Measurements from ENCODE around the gene IRS2.
"Not testable (repeated sequence)": the region's sequence is repeated elsewhere in the genome, so short reads cannot be mapped to it uniquely, and the experiment has no call there.

Gene IRS2

GRCh38 chr13:109786457-109787134, at the start of gene IRS2:
TSS of gene IRS2 (minus strand) at chr13:109786583. CDS start at chr13:109786053, 530 bp downstream.
- DNase-seq: peak; percentile 99

GRCh38 chr13:109834973-109835720, 48.8 kb upstream of the IRS2 start:
- peak; percentile 50 for DNase-seq

- DNase-seq: no peak
Observed at GRCh38 chr13:109833940-109834339, 47.6 kb upstream of the IRS2 start.

GRCh38 chr13:109833071-109833470, 46.7 kb upstream of the IRS2 start:
- DNase-seq: no peak

GRCh38 chr13:109828591-109829316, 42.4 kb upstream of the IRS2 start:
- not testable (repeated sequence) for DNase-seq

- DNase-seq: not testable (repeated sequence)
Observed at GRCh38 chr13:109823201-109823600, 36.8 kb upstream of the IRS2 start.

GRCh38 chr13:109821103-109821502, 34.7 kb upstream of the IRS2 start:
- no peak for DNase-seq

GRCh38 chr13:109819874-109820273, 33.5 kb upstream of the IRS2 start:
- DNase-seq: no peak

GRCh38 chr13:109818886-109819285, 32.5 kb upstream of the IRS2 start:
- no peak for DNase-seq

GRCh38 chr13:109817591-109818535, 31.5 kb upstream of the IRS2 start:
- DNase-seq: peak; percentile 89

GRCh38 chr13:109816808-109817203, 30.4 kb upstream of the IRS2 start:
- DNase-seq: no peak

- peak; percentile 48 for DNase-seq
Observed at GRCh38 chr13:109816112-109816807, 29.9 kb upstream of the IRS2 start.

GRCh38 chr13:109815651-109816050, 29.3 kb upstream of the IRS2 start:
- no peak for DNase-seq

- DNase-seq: no peak
Observed at GRCh38 chr13:109813663-109814062, 27.3 kb upstream of the IRS2 start.

GRCh38 chr13:109812382-109812781, 26.0 kb upstream of the IRS2 start:
- DNase-seq: no peak

- no peak for DNase-seq
Observed at GRCh38 chr13:109810761-109811510, 24.6 kb upstream of the IRS2 start.

GRCh38 chr13:109809216-109809932, 23.0 kb upstream of the IRS2 start:
- DNase-seq: no peak

GRCh38 chr13:109807345-109807744, 21.0 kb upstream of the IRS2 start:
- no peak for DNase-seq

- no peak for DNase-seq
Observed at GRCh38 chr13:109804654-109805053, 18.3 kb upstream of the IRS2 start.

GRCh38 chr13:109803825-109804224, 17.4 kb upstream of the IRS2 start:
- DNase-seq: no peak
